IMR-90 (cell line): ENCODE results near the gene ALOX12. TPM values are rescaled to one million over a fixed set of nuclear protein-coding genes. Genes with fewer than 3 reads are reported as not detected.
A peak's percentile ranks its signal among the peaks of the same experiment; 100 is the strongest.

Source experiments
- ATAC-seq: fragments of 200-7000 bp; cut with Tn5 transposase; 2 replicates; pipeline ENCODE4 v1.9.1; 2020; ENCODE audit warnings: low read depth, mild to moderate bottlenecking, moderate library complexity
- BruUV-seq: library from RNA; stranded (reverse); fragments of 400-500 nt; replicated peaks from 2 replicates; lab custom pipeline; 2021; lab: Mats Ljungman, UMichigan
- CTCF ChIA-PET: fragments of 300-600 bp; formaldehyde crosslinking; extraction: SDS; loops from one replicate; lab custom pipeline; 2021; ENCODE audit warnings: antibody characterized with exemption; lab: Yijun Ruan, JAX
- POLR2A ChIA-PET: fragments of 300-600 bp; sonication (Branson Sonifier 250); formaldehyde crosslinking; loops from one replicate; lab custom pipeline; 2022; ENCODE audit warnings: antibody characterized with exemption; ENCODE audit not compliant: unreplicated experiment; lab: Charles Lee
- DNase-seq: peaks from one replicate; pipeline ENCODE4 v3.0.0; 2013
- H2AFZ ChIP-seq: replicated peaks from 2 replicates; pipeline ENCODE3; 2013; ENCODE audit warnings: low read length, mild to moderate bottlenecking; ENCODE audit not compliant: poor library complexity
- H2AK5ac ChIP-seq: 2 replicates; pipeline ENCODE4 v1.6.1; 2013; ENCODE audit warnings: low read depth, low read length, inconsistent platforms
- H2AK9ac ChIP-seq: replicated peaks from 2 replicates; pipeline ENCODE3; 2013; ENCODE audit warnings: mild to moderate bottlenecking, low read depth, low read length, moderate library complexity; ENCODE audit not compliant: poor library complexity
- H2BK120ac ChIP-seq: 2 replicates; pipeline ENCODE4 v1.6.1; 2013; ENCODE audit warnings: low read depth, low read length, inconsistent platforms
- H2BK15ac ChIP-seq: 3 replicates; pipeline ENCODE4 v1.6.1; 2013; ENCODE audit warnings: low read depth, low read length, inconsistent platforms
- H2BK20ac ChIP-seq: 2 replicates; pipeline ENCODE4 v1.6.1; 2013; ENCODE audit warnings: low read depth, mild to moderate bottlenecking, inconsistent platforms, low read length, moderate library complexity
- H2BK5ac ChIP-seq: 2 replicates; pipeline ENCODE4 v1.6.1; 2013; ENCODE audit warnings: mild to moderate bottlenecking, low read depth, low read length, inconsistent platforms; ENCODE audit not compliant: poor library complexity, severe bottlenecking
- H3K14ac ChIP-seq: replicated peaks from 2 replicates; pipeline ENCODE4 v1.6.1; 2013; ENCODE audit warnings: low read depth, low read length, inconsistent platforms
- H3K18ac ChIP-seq: 2 replicates; pipeline ENCODE4 v1.6.1; 2013; ENCODE audit warnings: low read depth, low read length, control low read depth
- H3K23ac ChIP-seq: 2 replicates; pipeline ENCODE4 v1.6.1; 2013; ENCODE audit warnings: low read depth, low read length, inconsistent platforms
- H3K27ac ChIP-seq: 2 replicates; pipeline ENCODE4 v1.5.1; 2013; ENCODE audit warnings: mild to moderate bottlenecking, control low read depth, low read length; ENCODE audit not compliant: insufficient read depth
- H3K27me3 ChIP-seq: 2 replicates; pipeline ENCODE4 v1.6.1; 2013; ENCODE audit warnings: low read length; ENCODE audit not compliant: control insufficient read depth, insufficient read depth
- H3K36me3 ChIP-seq: 2 replicates; pipeline ENCODE4 v1.6.1; 2013; ENCODE audit warnings: low read length, mixed read lengths; ENCODE audit not compliant: control insufficient read depth, insufficient read depth
- H3K4ac ChIP-seq: 2 replicates; pipeline ENCODE4 v1.6.1; 2013; ENCODE audit warnings: low read depth, low read length, inconsistent platforms
- H3K4me1 ChIP-seq: 2 replicates; pipeline ENCODE4 v1.6.1; 2013; ENCODE audit warnings: low read length, mixed read lengths; ENCODE audit not compliant: control insufficient read depth, insufficient read depth
- H3K4me2 ChIP-seq: 2 replicates; pipeline ENCODE4 v1.6.1; 2013; ENCODE audit warnings: low read depth, mild to moderate bottlenecking, control low read depth, low read length, moderate library complexity
- H3K4me3 ChIP-seq: 2 replicates; pipeline ENCODE4 v1.5.1; 2013; ENCODE audit warnings: low read depth, mild to moderate bottlenecking, control low read depth, low read length, moderate library complexity; ENCODE audit not compliant: insufficient read depth
- H3K56ac ChIP-seq: 2 replicates; pipeline ENCODE4 v1.6.1; 2013; ENCODE audit warnings: low read length, inconsistent platforms; ENCODE audit not compliant: insufficient read depth; ENCODE audit errors: extremely low read depth
- H3K79me1 ChIP-seq, 2 experiments: 2 replicates each; pipeline ENCODE4 v1.6.1; 2013; ENCODE audit warnings: low read length in 2 of 2, inconsistent platforms in 1 of 2, low read depth in 1 of 2
- H3K9ac ChIP-seq: 2 replicates; pipeline ENCODE4 v1.6.1; 2013; ENCODE audit warnings: low read depth, low read length, control low read depth
- H3K9me1 ChIP-seq: 2 replicates; pipeline ENCODE4 v1.6.1; 2013; ENCODE audit warnings: low read length, inconsistent platforms; ENCODE audit not compliant: insufficient read depth
- H3K9me3 ChIP-seq: 2 replicates; pipeline ENCODE4 v1.6.1; 2013; ENCODE audit warnings: low read length; ENCODE audit not compliant: control insufficient read depth, insufficient read depth
- H4K20me1 ChIP-seq: 2 replicates; pipeline ENCODE4 v1.6.1; 2013; ENCODE audit warnings: low read length, inconsistent platforms; ENCODE audit not compliant: insufficient read depth
- H4K5ac ChIP-seq: 2 replicates; pipeline ENCODE4 v1.6.1; 2013; ENCODE audit warnings: mild to moderate bottlenecking, low read depth, low read length, control low read depth
- H4K8ac ChIP-seq, 2 experiments: 2 replicates each; pipeline ENCODE4 v1.6.1; 2013; ENCODE audit warnings: low read depth in 2 of 2, low read length in 2 of 2, control low read depth in 1 of 2, inconsistent platforms in 1 of 2
- H4K91ac ChIP-seq: 2 replicates; pipeline ENCODE4 v1.6.1; 2013; ENCODE audit warnings: low read depth, low read length, inconsistent platforms; ENCODE audit not compliant: insufficient read depth
- CEBPB ChIP-seq: IDR thresholded peaks from 2 replicates; pipeline ENCODE4 v1.6.1; 2012; ENCODE audit warnings: low read depth, low read length, improper control_type of control experiment
- CHD1 ChIP-seq: IDR thresholded peaks from 2 replicates; pipeline ENCODE4 v1.6.1; 2012; ENCODE audit warnings: low read depth, low read length, improper control_type of control experiment
- CTCF ChIP-seq: conservative IDR thresholded peaks from 2 replicates; pipeline ENCODE4 v1.5.1; 2012; ENCODE audit warnings: mild to moderate bottlenecking, low read depth, low read length, improper control_type of control experiment
- ELK1 ChIP-seq: fragments of 150-350 bp; IDR thresholded peaks from 2 replicates; pipeline ENCODE4 v1.6.1; 2016; ENCODE audit warnings: low read depth, mild to moderate bottlenecking, low read length, moderate library complexity, borderline replicate concordance
- FOS ChIP-seq: fragments of 150-350 bp; IDR thresholded peaks from 2 replicates; pipeline ENCODE4 v1.6.1; 2016; ENCODE audit warnings: low read depth, low read length
- MAFK ChIP-seq: IDR thresholded peaks from 2 replicates; pipeline ENCODE4 v1.6.1; 2012; ENCODE audit warnings: low read depth, low read length, improper control_type of control experiment
- MAZ ChIP-seq: IDR thresholded peaks from 2 replicates; pipeline ENCODE4 v1.6.1; 2012; ENCODE audit warnings: low read depth, mild to moderate bottlenecking, low read length, improper control_type of control experiment, moderate library complexity, borderline replicate concordance
- MXI1 ChIP-seq: IDR thresholded peaks from 2 replicates; pipeline ENCODE4 v1.6.1; 2012; ENCODE audit warnings: low read depth, mild to moderate bottlenecking, low read length, moderate library complexity, borderline replicate concordance
- NFE2L2 ChIP-seq: fragments of 150-350 bp; IDR thresholded peaks from 2 replicates; pipeline ENCODE4 v1.6.1; 2016; ENCODE audit warnings: low read depth, mild to moderate bottlenecking, low read length
- POLR2A ChIP-seq: IDR thresholded peaks from 2 replicates; pipeline ENCODE4 v1.6.1; 2012; ENCODE audit warnings: mild to moderate bottlenecking, low read depth, low read length
- RCOR1 ChIP-seq: IDR thresholded peaks from 2 replicates; pipeline ENCODE4 v1.6.1; 2012; ENCODE audit warnings: mild to moderate bottlenecking, low read length, improper control_type of control experiment; ENCODE audit not compliant: insufficient replicate concordance
- RFX5 ChIP-seq: IDR thresholded peaks from 2 replicates; pipeline ENCODE4 v1.8.0; 2012; ENCODE audit warnings: low read depth, mild to moderate bottlenecking, low read length, moderate library complexity
- SMC3 ChIP-seq: fragments of 150-350 bp; IDR thresholded peaks from 2 replicates; pipeline ENCODE4 v1.6.1; 2016; ENCODE audit warnings: low read depth, mild to moderate bottlenecking, antibody characterized with exemption, low read length, moderate library complexity
- WGBS, 2 experiments: methylation state at CpG; one replicate each; pipeline versions ENCODE4 v1.1.5 to v1.1.7; 2013; ENCODE audit warnings: missing lambda C conversion rate in 2 of 2; ENCODE audit not compliant: insufficient read length in 1 of 2; ENCODE audit errors: extremely low coverage in 2 of 2; 5-methylcytosine and 5-hydroxymethylcytosine counted together
- dilution Hi-C: fragments of 300-500 bp; cut with HindIII; formaldehyde crosslinking; loops from one replicate; pipeline ENCODE4 v1.14.3; 2018; ENCODE audit warnings: low sequenced_read_pairs; ENCODE audit not compliant: unreplicated experiment
- in situ Hi-C: fragments of 300-500 bp; cut with MboI; formaldehyde crosslinking; loops from 3 replicates; pipeline ENCODE4 v1.14.3; 2019; ENCODE audit warnings: low sequenced_read_pairs, inconsistent platforms, mixed read lengths
- intact Hi-C: fragments of 100-400 bp; cut with micrococcal nuclease; formaldehyde crosslinking; loops from 2 replicates; pipeline ENCODE4 v1.10.0; 2022
- polyA plus RNA-seq, 3 experiments: library from polyadenylated mRNA; depleted of rRNA; stranded (reverse); fragments of >200 nt; gene quantifications; 2 replicates each; pipeline ENCODE4 v1.2.3, GENCODE V29; 2012; ENCODE audit warnings: low replicate concordance in 1 of 3
- total RNA-seq: library from RNA; depleted of rRNA; stranded (reverse); fragments of >200 nt; gene quantifications from 2 replicates; pipeline ENCODE4 v1.2.3, GENCODE V29; 2012

The ALOX12 gene
- total and polyA plus RNA-seq, 2 of the 4 experiments (the other 2 are of a cell fraction) = 0.03 TPM; not detected in 1

- intact Hi-C loops = no loop called here
- H4K20me1 ChIP-seq = peaks cover 6% of the 10 kb centered on the region
- peak overlapping the region; percentile 94 for H3K23ac ChIP-seq
- H4K5ac ChIP-seq = peak overlapping the region; percentile 46; the same call in 1 of the 2 replicates
- H2BK5ac ChIP-seq = peak overlapping the region; percentile 98
- no peaks in the 10 kb centered on the region for H3K9me1 ChIP-seq
- peaks cover 6% of the 10 kb centered on the region; the same call in 1 of the 2 replicates for H3K36me3 ChIP-seq
- no peak overlapping the region for H2BK15ac ChIP-seq
- H3K27ac ChIP-seq = peak overlapping the region; percentile 97
- no peak overlapping the region for H3K18ac ChIP-seq
- peak overlapping the region; percentile 100 for H3K56ac ChIP-seq
- TF ChIP-seq SMC3 = no peak
- no peak for TF ChIP-seq MAZ
- TF ChIP-seq NFE2L2 = no peak
- no peak for TF ChIP-seq CHD1
- TF ChIP-seq RCOR1 = no peak
- no peak for TF ChIP-seq ELK1
- TF ChIP-seq CTCF = no peak
- no peak for TF ChIP-seq FOS
- no peak for TF ChIP-seq RFX5
- TF ChIP-seq CEBPB = no peak
- no peak for TF ChIP-seq POLR2A
- no peak for TF ChIP-seq MAFK
- no peak for TF ChIP-seq MXI1
- peak overlapping the region; percentile 72 for H3K4me3 ChIP-seq
- H2BK20ac ChIP-seq = no peak overlapping the region
- peak overlapping the region; percentile 100 for H2AFZ ChIP-seq
- no peaks in the 10 kb centered on the region for H3K27me3 ChIP-seq
- H3K4me2 ChIP-seq = peak overlapping the region; percentile 90
- peaks cover 26 to 78% of the 10 kb centered on the region in 2 experiments for H3K79me1 ChIP-seq
- CTCF ChIA-PET = no interaction called here
- no peak for DNase-seq
- H3K9ac ChIP-seq = peak overlapping the region; percentile 99
- in situ Hi-C loops = loop anchor here (10.0 kb wide), 1 partner anchor 347 kb away; no protein-coding TSS in a partner anchor
- POLR2A ChIA-PET = no interaction called here
- peak overlapping the region; percentile 49 to 100 for H4K8ac ChIP-seq
- H2AK5ac ChIP-seq = peak overlapping the region; percentile 80; the same call in 1 of the 2 replicates
- no peak overlapping the region; the same call in 1 of the 2 replicates for H4K91ac ChIP-seq
- H3K4me1 ChIP-seq = peaks cover 3% of the 10 kb centered on the region; the same call in 1 of the 2 replicates
- peak overlapping the region; percentile 100; the same call in 1 of the 2 replicates for H2BK120ac ChIP-seq
- no peaks in the 10 kb centered on the region for H3K9me3 ChIP-seq
- H3K4ac ChIP-seq = peak overlapping the region; percentile 100; the same call in 1 of the 2 replicates
- TSS peak; percentile 90 for BruUV-seq
- peak overlapping the region; percentile 100; the same call in 1 of the 2 replicates for H3K14ac ChIP-seq
- WGBS, 2 experiments = no CpG with 5 or more reads among the region's 6 CpGs
- dilution Hi-C loops = no loop called here
- no peak for ATAC-seq
- H2AK9ac ChIP-seq = peak overlapping the region; percentile 98
Observed at GRCh38 chr17:7011942-7012254, 16.0 kb downstream of the ALOX12 start.
